Stimulated activated memory B cell treated with anti-CD40 and anti-IgM and Interleukin-4, amounts not matched to agents 10 μg/mL and 1 μg/mL and 100 μg/mL, for 72 hours (primary cell): ENCODE measurements around the gene DNAJB13.

ENCODE experiments used
- ATAC-seq: fragments of 150-1000 bp; cut with Tn5 transposase; 2 replicates; pipeline ENCODE4 v1.10.0; 2021
- H3K27ac Mint-ChIP-seq: one replicate; pipeline ENCODE4 v1.8.0; 2022; ENCODE audit warnings: mild to moderate bottlenecking, mixed read lengths
- H3K27me3 Mint-ChIP-seq: one replicate; pipeline ENCODE4 v1.8.0; 2022; ENCODE audit warnings: mixed read lengths
- H3K36me3 Mint-ChIP-seq: one replicate; pipeline ENCODE4 v1.8.0; 2022; ENCODE audit warnings: mixed read lengths
- H3K4me1 Mint-ChIP-seq: one replicate; pipeline ENCODE4 v1.8.0; 2022; ENCODE audit warnings: mixed read lengths
- H3K4me3 Mint-ChIP-seq: one replicate; pipeline ENCODE4 v1.8.0; 2022; ENCODE audit warnings: mild to moderate bottlenecking, moderate library complexity, mixed read lengths
- H3K9me3 Mint-ChIP-seq: one replicate; pipeline ENCODE4 v1.8.0; 2022; ENCODE audit warnings: mixed read lengths

The DNAJB13 gene

DNA sequence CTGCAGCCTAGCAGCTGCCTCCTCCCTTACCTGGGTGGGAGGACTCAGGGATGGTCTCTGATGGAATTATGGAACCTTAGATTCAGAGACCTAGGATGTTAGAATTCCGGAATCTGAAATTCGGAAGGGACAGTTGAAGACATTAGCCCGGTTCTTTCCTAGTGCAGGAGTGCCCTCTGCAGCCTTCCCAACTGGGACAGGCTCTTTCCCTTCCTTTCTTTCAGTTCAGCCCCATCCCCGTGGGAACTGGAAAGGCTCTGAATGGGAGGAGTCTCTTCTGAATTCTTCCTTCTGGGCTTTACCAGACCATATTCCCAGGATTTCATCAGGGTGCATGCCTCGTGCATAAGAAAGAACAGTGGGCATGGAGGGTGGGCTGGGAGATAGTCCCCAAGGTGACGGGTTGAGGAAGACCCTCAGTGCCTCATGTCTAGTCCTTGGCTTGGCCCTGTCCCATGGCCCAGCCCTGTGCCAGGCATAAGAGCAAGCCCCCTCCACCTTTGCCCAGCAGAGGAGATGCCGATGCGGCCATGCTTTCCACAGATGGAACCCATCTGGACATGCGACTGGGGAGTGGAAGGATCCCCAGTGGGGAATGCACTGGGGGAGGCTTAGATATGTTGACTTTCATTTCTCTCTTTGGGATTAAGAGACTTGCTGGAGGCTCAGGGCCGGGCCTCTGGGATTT, 14.4 kb downstream of the DNAJB13 start:
- H3K9me3 Mint-ChIP-seq = no peaks in the 10 kb centered on the region
- no peaks in the 10 kb centered on the region for H3K36me3 Mint-ChIP-seq
- H3K27ac Mint-ChIP-seq = no peak overlapping the region
- ATAC-seq = no peak
- H3K27me3 Mint-ChIP-seq = no peaks in the 10 kb centered on the region
- no peak overlapping the region for H3K4me3 Mint-ChIP-seq
- peaks cover 37% of the 10 kb centered on the region for H3K4me1 Mint-ChIP-seq

DNA sequence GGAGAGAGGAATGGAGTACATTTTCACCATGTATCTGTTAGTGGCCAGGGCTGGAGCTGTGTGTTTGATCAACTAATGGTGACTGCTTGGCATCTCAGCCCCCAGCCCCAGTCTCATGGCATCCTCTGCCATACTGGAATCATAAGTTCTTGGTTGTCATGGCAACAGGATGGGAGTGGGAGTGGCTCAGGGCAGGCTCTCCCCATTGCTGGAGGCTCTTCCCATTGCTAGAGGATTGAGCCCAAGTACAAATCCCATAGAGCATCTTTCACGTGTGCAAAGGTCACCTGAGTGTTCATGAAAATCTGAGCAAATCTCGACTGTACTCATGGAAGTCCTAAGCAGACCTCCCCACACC, 14.9 kb downstream of the DNAJB13 start:
- Mint-ChIP-seq H3K4me3 (no peak overlapping the region), H3K36me3 (no peaks in the 10 kb centered on the region), H3K27ac (no peak overlapping the region), H3K4me1 (peaks cover 43% of the 10 kb centered on the region), H3K9me3 (no peaks in the 10 kb centered on the region), H3K27me3 (no peaks in the 10 kb centered on the region)
- ATAC-seq = no peak

- H3K4me3 Mint-ChIP-seq = no peak overlapping the region
- peaks cover 6% of the 10 kb centered on the region for H3K36me3 Mint-ChIP-seq
- H3K9me3 Mint-ChIP-seq = no peaks in the 10 kb centered on the region
- no peaks in the 10 kb centered on the region for H3K27me3 Mint-ChIP-seq
- ATAC-seq = no peak
- H3K27ac Mint-ChIP-seq = peak overlapping the region; percentile 93
- peaks cover 70% of the 10 kb centered on the region for H3K4me1 Mint-ChIP-seq
Observed at GRCh38 chr11:73968356-73968966, 17.6 kb downstream of the DNAJB13 start.

GRCh38 chr11:73969091-73969490, 18.3 kb downstream of the DNAJB13 start:
- H3K27ac Mint-ChIP-seq = peak overlapping the region; percentile 93
- no peaks in the 10 kb centered on the region for H3K27me3 Mint-ChIP-seq
- no peaks in the 10 kb centered on the region for H3K9me3 Mint-ChIP-seq
- H3K4me1 Mint-ChIP-seq = peaks cover 72% of the 10 kb centered on the region
- no peak for ATAC-seq
- no peak overlapping the region for H3K4me3 Mint-ChIP-seq
- peaks cover 13% of the 10 kb centered on the region for H3K36me3 Mint-ChIP-seq

- no peaks in the 10 kb centered on the region for H3K27me3 Mint-ChIP-seq
- no peaks in the 10 kb centered on the region for H3K9me3 Mint-ChIP-seq
- H3K27ac Mint-ChIP-seq = peak overlapping the region; percentile 93
- peaks cover 23% of the 10 kb centered on the region for H3K36me3 Mint-ChIP-seq
- H3K4me3 Mint-ChIP-seq = no peak overlapping the region
- H3K4me1 Mint-ChIP-seq = peaks cover 75% of the 10 kb centered on the region
- ATAC-seq = no peak
Observed at GRCh38 chr11:73969991-73970800, 19.4 kb downstream of the DNAJB13 start.

- peak; percentile 61 for ATAC-seq
- no peak overlapping the region for H3K4me3 Mint-ChIP-seq
- peak overlapping the region; percentile 93 for H3K27ac Mint-ChIP-seq
- peaks cover 34% of the 10 kb centered on the region for H3K36me3 Mint-ChIP-seq
- H3K27me3 Mint-ChIP-seq = no peaks in the 10 kb centered on the region
- peaks cover 81% of the 10 kb centered on the region for H3K4me1 Mint-ChIP-seq
- no peaks in the 10 kb centered on the region for H3K9me3 Mint-ChIP-seq
Observed at GRCh38 chr11:73971175-73971719, 20.4 kb downstream of the DNAJB13 start.

DNA sequence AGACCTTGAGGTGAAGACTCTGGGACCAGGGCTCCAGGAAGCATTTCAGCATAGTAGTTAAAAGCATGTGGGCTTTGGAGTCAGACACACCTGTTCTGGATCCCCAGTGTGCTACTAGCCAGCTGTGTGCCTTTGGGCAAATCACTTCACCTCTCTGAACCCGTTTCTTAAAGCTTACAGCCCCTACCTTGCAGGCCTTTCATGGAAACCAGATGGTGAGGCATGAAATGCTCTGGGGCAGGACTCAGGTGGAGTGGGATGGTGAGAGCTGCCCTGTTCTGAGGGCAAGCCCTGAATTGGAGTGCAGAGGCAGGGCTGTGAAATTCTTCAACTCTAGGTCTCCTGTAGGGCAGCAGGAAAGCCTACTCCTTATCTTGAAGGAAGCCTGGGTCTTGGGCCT, 21.4 kb downstream of the DNAJB13 start:
- peaks cover 90% of the 10 kb centered on the region for H3K4me1 Mint-ChIP-seq
- H3K4me3 Mint-ChIP-seq = no peak overlapping the region
- no peaks in the 10 kb centered on the region for H3K9me3 Mint-ChIP-seq
- no peak for ATAC-seq
- no peaks in the 10 kb centered on the region for H3K27me3 Mint-ChIP-seq
- H3K27ac Mint-ChIP-seq = peak overlapping the region; percentile 93
- peaks cover 43% of the 10 kb centered on the region for H3K36me3 Mint-ChIP-seq

GRCh38 chr11:73972620-73973449, 22.0 kb downstream of the DNAJB13 start:
- peak overlapping the region; percentile 93 for H3K27ac Mint-ChIP-seq
- no peaks in the 10 kb centered on the region for H3K9me3 Mint-ChIP-seq
- H3K36me3 Mint-ChIP-seq = peaks cover 49% of the 10 kb centered on the region
- H3K4me3 Mint-ChIP-seq = no peak overlapping the region
- peaks cover 94% of the 10 kb centered on the region for H3K4me1 Mint-ChIP-seq
- no peaks in the 10 kb centered on the region for H3K27me3 Mint-ChIP-seq
- ATAC-seq = no peak

DNA sequence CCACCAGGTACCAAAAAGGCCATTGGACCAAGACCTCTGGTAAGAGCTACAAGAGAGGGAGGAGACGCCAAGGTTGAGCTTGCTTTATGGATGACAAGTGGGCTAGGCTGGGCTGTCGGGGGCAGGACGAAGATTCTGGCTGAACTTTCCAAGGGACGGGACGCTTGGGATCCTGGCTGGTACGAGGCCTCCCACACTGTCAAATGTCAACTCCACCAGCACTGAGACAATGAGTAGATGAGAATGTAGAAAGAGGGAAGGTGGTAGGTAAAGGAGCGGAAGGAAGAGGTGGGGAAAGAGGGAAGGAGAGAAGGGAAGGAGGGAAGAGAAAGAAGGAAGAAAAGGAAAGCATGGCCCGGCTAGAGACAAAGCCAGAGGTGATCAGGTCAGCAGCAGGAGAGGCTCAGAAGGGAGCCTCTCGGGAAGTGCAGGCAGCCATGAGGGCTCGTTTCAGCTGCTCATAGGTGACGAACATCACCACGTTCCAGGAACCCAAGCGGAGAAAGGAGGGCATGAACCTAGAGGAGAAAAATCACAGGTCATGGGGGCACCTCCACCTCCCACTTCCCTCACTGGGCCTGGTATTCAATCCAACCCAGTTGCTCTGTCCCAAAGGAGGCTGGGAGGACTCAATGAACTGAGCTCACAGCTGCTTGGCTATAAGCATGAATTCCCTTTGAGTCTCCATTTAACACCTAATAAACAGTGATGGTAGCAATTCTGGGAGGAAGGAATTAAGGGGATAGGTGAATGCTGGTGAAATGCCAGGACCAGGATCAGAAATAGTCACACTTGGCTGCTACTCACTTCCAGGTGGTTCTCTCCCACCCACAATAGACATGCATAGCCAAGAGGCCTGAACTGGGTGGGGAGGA, 24.0 kb downstream of the DNAJB13 start:
- Mint-ChIP-seq H3K4me3 (peak overlapping the region; percentile 49), H3K36me3 (peaks cover 57% of the 10 kb centered on the region)

GRCh38 chr11:73975479-73975757, 24.6 kb downstream of the DNAJB13 start:
- ATAC-seq = no peak
- Mint-ChIP-seq H3K27ac (peak overlapping the region; percentile 93), H3K36me3 (peaks cover 63% of the 10 kb centered on the region), H3K4me3 (no peak overlapping the region), H3K27me3 (no peaks in the 10 kb centered on the region), H3K4me1 (peaks cover 95% of the 10 kb centered on the region), H3K9me3 (no peaks in the 10 kb centered on the region)

More for the DNA sequence above, 24.0 kb downstream of the DNAJB13 start:
- peaks cover 95% of the 10 kb centered on the region for H3K4me1 Mint-ChIP-seq
- peak overlapping the region; percentile 93 for H3K27ac Mint-ChIP-seq
- ATAC-seq = no peak
- no peaks in the 10 kb centered on the region for H3K9me3 Mint-ChIP-seq
- H3K27me3 Mint-ChIP-seq = no peaks in the 10 kb centered on the region

DNA sequence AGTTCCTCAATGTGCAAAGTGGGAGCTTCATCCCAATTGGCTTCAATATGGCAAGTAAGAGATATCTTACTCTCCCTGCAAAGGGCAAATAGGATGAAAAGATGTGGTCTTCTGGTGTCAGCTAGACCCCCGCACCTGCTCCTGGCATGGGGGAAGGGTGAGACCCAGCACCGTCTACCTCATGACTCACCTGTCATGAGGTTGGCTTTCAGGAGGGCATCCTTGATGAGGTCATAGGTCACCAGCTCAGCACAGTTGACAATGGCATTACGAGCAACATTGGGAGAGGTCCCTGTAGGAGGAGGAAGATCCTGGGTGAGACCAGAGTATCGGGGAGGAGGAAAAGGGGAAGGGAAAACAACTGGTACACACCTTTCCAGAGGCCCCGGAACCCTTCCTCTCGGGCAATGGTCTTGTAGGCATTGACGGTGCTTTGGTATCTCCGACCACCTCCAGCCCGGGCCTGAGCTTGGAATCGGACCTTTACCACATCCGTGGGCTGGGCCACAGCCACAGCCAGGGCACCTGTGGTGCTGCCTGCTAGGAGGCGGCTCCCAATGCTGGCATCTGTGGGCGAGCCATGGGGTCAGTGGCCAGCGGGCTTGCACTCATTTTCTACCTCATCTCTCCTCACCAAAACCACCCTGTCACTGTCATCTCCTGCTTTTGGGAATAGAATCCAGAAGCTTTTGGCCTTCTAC, 25.8 kb downstream of the DNAJB13 start:
- H3K4me3 Mint-ChIP-seq = no peak overlapping the region

DNA sequence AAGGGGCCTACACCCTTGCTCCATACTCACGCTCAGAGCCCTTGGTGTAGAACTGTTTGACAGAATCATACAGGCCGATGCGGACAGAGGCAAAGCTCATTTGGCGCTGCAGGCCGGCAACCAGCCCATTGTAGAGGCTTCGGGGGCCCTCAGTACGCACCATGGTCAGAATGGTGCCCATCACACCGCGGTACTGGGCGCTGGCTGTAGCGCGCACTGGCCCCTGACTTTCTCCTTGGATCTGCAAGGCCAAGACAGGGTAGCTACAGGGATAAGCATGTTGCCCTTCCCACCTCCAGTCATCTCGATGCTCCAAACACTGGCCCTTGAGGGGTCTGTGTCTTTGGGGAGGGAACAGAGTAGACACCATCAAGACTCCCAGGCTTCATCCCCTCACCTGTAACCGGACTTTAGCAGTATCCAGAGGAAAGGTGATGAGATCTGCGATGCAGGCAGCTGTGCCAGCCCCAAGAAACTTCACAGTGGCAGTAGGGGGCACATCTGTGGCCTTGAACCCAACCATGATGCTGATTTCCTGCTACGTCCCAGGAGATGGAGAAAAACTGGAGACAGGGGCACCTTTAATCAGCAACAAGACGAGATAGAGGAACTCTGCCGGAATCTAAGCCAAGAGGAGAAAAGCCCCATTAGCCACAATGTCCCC, 27.2 kb downstream of the DNAJB13 start:
- no peak for ATAC-seq
- Mint-ChIP-seq H3K27ac (peak overlapping the region; percentile 93), H3K4me1 (peaks cover 74% of the 10 kb centered on the region), H3K4me3 (no peak overlapping the region), H3K9me3 (no peaks in the 10 kb centered on the region), H3K36me3 (peaks cover 82% of the 10 kb centered on the region), H3K27me3 (no peaks in the 10 kb centered on the region)

More for the DNA sequence above, 25.8 kb downstream of the DNAJB13 start:
- Mint-ChIP-seq H3K4me1 (peaks cover 88% of the 10 kb centered on the region), H3K27me3 (no peaks in the 10 kb centered on the region), H3K27ac (peak overlapping the region; percentile 93), H3K36me3 (peaks cover 75% of the 10 kb centered on the region), H3K9me3 (no peaks in the 10 kb centered on the region)
- ATAC-seq = no peak

GRCh38 chr11:73978576-73979086, 27.8 kb downstream of the DNAJB13 start:
- H3K9me3 Mint-ChIP-seq = no peaks in the 10 kb centered on the region
- H3K4me3 Mint-ChIP-seq = peak overlapping the region; percentile 64
- peaks cover 75% of the 10 kb centered on the region for H3K36me3 Mint-ChIP-seq
- peaks cover 73% of the 10 kb centered on the region for H3K4me1 Mint-ChIP-seq
- H3K27me3 Mint-ChIP-seq = no peaks in the 10 kb centered on the region
- ATAC-seq = no peak
- peak overlapping the region; percentile 93 for H3K27ac Mint-ChIP-seq
